ENCODE measurements around the gene SARDH.

GRCh38 chr9:133769511-133770075 lies 31.4 kb upstream of the SARDH start:
- TF ChIP-seq MAX (IDR thresholded peaks at IDR 0.05; ENCODE audit: low read depth, low read length) = no peak
- TF ChIP-seq POLR2A (IDR thresholded peaks at IDR 0.05; ENCODE audit: extremely low read depth, insufficient read length) = no peak
- no peak for TF ChIP-seq MYC (IDR thresholded peaks at IDR 0.05; ENCODE audit: low read depth, low read length)
- TF ChIP-seq CTCF (IDR thresholded peaks at IDR 0.05; ENCODE audit: low read depth, low read length) = no peak

Measured in NB4 (cell line).